ENCODE data around the gene SMIM35. TPM values are rescaled to one million over a fixed set of nuclear protein-coding genes. Genes with fewer than 3 reads are reported as not detected.

SMIM35 gene
- total RNA-seq, 4 donors from 2014 or later = not detected

DNA sequence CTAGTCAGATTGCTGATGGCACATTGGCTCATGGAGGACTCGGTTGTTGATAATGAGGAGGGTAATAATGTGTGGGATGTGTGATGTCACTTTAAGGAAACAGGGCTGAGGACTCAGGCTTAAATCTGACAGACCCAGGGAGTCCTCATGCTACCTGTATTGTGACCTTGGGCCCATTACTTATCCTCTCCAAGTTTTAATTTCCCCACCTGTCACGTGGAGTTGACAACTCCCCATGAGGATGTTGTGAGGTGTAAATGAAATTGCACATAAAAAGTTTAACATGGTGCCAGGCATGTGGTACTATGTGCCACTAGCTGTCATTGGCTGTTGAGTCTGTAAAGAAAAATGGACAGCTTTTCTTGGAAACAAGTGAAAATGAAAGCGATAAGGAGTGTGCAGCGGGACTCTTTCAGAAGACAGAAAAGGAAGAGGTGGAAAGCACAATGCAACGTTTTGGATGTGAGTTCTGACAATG is 85.2 kb downstream of the SMIM35 start:
- DNase-seq (no peak), ATAC-seq (no peak)
- intact Hi-C loops (cut with DNase I; ENCODE audit: low total_unique reads) = no loop called here
- no peak overlapping the region for H3K4me3 ChIP-seq
- no peak overlapping the region for H3K27ac ChIP-seq
- in situ Hi-C loops (cut with MboI; ENCODE audit: low sequenced_read_pairs in 4 of 4) = no loop called here
- no peaks in the 10 kb centered on the region for H3K36me3 ChIP-seq
- H3K27me3 ChIP-seq = no peaks in the 10 kb centered on the region
- no peaks in the 10 kb centered on the region for H3K9me3 ChIP-seq
- no peaks in the 10 kb centered on the region for H3K4me1 ChIP-seq
- TF ChIP-seq, protein P1, sequence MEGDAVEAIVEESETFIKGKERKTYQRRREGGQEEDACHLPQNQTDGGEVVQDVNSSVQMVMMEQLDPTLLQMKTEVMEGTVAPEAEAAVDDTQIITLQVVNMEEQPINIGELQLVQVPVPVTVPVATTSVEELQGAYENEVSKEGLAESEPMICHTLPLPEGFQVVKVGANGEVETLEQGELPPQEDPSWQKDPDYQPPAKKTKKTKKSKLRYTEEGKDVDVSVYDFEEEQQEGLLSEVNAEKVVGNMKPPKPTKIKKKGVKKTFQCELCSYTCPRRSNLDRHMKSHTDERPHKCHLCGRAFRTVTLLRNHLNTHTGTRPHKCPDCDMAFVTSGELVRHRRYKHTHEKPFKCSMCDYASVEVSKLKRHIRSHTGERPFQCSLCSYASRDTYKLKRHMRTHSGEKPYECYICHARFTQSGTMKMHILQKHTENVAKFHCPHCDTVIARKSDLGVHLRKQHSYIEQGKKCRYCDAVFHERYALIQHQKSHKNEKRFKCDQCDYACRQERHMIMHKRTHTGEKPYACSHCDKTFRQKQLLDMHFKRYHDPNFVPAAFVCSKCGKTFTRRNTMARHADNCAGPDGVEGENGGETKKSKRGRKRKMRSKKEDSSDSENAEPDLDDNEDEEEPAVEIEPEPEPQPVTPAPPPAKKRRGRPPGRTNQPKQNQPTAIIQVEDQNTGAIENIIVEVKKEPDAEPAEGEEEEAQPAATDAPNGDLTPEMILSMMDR (IDR thresholded peaks at IDR 0.05 in 4 of 5, conservative IDR thresholded peaks at IDR 0.05 in 1 of 5) = no peak
- no peak for TF ChIP-seq POLR2A (IDR thresholded peaks at IDR 0.05)

DNA sequence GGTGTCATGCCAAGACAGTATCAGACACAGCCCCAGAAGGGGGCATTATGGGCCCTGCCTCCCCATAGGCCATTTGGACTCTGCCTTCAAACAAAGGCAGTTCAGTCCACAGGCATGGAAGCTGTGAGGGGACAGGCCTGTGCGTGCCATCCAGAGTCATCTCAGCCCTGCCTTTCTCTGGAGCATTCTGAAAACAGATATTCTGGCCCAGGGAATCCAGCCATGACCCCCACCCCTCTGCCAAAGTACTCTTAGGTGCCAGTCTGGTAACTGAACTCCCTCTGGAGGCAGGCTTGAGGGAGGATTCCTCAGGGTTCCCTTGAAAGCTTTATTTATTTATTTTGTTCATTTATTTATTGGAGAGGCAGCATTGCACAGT is 85.9 kb downstream of the SMIM35 start:
- Histone ChIP-seq H3K9me3 (no peaks in the 10 kb centered on the region), H3K27me3 (no peaks in the 10 kb centered on the region), H3K4me1 (no peaks in the 10 kb centered on the region), H3K4me3 (no peak overlapping the region), H3K36me3 (no peaks in the 10 kb centered on the region), H3K27ac (no peak overlapping the region)
- DNase-seq = no peak
- ATAC-seq = no peak
- intact Hi-C loops (cut with DNase I; ENCODE audit: low total_unique reads) (no loop called here), in situ Hi-C loops (cut with MboI; ENCODE audit: low sequenced_read_pairs in 4 of 4) (no loop called here)
- TF ChIP-seq, protein P1 (IDR thresholded peaks at IDR 0.05 in 4 of 5, conservative IDR thresholded peaks at IDR 0.05 in 1 of 5) = no peak
- TF ChIP-seq POLR2A (IDR thresholded peaks at IDR 0.05) = no peak

DNA sequence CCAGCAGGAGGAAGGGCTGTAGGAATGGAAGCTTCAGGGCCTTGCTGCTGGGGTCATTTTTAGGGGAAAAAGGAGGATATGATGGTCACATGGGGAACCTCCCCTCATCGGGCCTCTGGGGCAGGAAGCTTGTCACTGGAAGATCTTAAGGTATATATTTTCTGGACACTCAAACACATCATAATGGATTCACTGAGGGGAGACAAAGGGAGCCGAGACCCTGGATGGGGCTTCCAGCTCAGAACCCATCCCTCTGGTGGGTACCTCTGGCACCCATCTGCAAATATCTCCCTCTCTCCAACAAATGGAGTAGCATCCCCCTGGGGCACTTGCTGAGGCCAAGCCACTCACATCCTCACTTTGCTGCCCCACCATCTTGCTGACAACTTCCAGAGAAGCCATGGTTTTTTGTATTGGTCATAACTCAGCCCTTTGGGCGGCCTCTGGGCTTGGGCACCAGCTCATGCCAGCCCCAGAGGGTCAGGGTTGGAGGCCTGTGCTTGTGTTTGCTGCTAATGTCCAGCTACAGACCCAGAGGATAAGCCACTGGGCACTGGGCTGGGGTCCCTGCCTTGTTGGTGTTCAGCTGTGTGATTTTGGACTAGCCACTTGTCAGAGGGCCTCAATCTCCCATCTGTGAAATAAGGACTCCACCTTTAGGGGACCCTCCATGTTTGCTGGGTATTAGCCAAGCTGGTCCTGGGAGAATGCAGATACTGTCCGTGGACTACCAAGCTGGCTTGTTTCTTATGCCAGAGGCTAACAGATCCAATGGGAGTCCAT is 86.5 kb downstream of the SMIM35 start:
- intact Hi-C loops (cut with DNase I; ENCODE audit: low total_unique reads) (no loop called here), in situ Hi-C loops (cut with MboI; ENCODE audit: low sequenced_read_pairs in 4 of 4) (no loop called here)
- ATAC-seq (no peak), DNase-seq (no peak)
- no peaks in the 10 kb centered on the region for H3K4me1 ChIP-seq
- H3K4me3 ChIP-seq = no peak overlapping the region
- H3K36me3 ChIP-seq = no peaks in the 10 kb centered on the region
- H3K9me3 ChIP-seq = no peaks in the 10 kb centered on the region
- TF ChIP-seq, protein P1 (IDR thresholded peaks at IDR 0.05 in 4 of 5, conservative IDR thresholded peaks at IDR 0.05 in 1 of 5) = no peak
- TF ChIP-seq POLR2A (IDR thresholded peaks at IDR 0.05) = no peak
- H3K27ac ChIP-seq = no peak overlapping the region
- no peaks in the 10 kb centered on the region for H3K27me3 ChIP-seq

DNA sequence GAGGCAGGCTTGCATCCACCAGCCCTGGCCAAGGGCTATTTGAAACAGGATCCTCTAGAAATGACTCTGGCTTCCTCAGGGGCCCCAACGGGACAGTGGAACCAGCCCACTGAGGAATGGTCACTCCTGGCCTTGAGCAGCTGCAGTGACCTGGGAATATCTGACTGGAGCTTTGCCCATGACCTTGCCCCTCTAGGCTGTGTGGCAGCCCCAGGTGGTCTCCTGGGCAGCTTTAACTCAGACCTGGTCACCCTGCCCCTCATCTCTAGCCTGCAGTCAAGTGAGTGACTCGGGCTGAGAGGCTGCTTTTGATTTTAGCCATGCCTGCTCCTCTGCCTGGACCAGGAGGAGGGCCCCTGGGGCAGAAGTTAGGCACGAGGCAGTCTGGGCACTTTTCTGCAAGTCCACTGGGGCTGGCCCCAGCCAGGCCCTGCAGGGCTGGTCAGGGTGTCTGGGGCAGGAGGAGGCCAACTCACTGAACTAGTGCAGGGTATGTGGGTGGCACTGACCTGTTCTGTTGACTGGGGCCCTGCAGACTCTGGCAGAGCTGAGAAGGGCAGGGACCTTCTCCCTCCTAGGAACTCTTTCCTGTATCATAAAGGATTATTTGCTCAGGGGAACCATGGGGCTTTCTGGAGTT is 87.3 kb downstream of the SMIM35 start:
- in situ Hi-C loops (cut with MboI; ENCODE audit: low sequenced_read_pairs in 4 of 4) = no loop called here
- no peaks in the 10 kb centered on the region for H3K9me3 ChIP-seq
- no peaks in the 10 kb centered on the region for H3K4me1 ChIP-seq
- no peak for TF ChIP-seq POLR2A (IDR thresholded peaks at IDR 0.05)
- TF ChIP-seq, protein P1 (IDR thresholded peaks at IDR 0.05 in 4 of 5, conservative IDR thresholded peaks at IDR 0.05 in 1 of 5) = no peak
- no peaks in the 10 kb centered on the region for H3K36me3 ChIP-seq
- no peak overlapping the region for H3K4me3 ChIP-seq
- no peak overlapping the region for H3K27ac ChIP-seq
- intact Hi-C loops (cut with DNase I; ENCODE audit: low total_unique reads) = no loop called here
- ATAC-seq = no peak
- no peak for DNase-seq
- no peaks in the 10 kb centered on the region for H3K27me3 ChIP-seq

Measured in gastrocnemius medialis (tissue), 4 donors.